A673 (cell line): Measurements from ENCODE around the gene ACTL10. TPM values are rescaled to one million over a fixed set of nuclear protein-coding genes. Genes with fewer than 3 reads are reported as not detected.

Experiments used
- BruUV-seq: library from RNA; stranded (reverse); fragments of 400-500 nt; replicated peaks from 2 replicates; lab custom pipeline; 2021; lab: Mats Ljungman, UMichigan
- CTCF ChIA-PET: fragments of 300-600 bp; sonication (Branson Sonifier 250); formaldehyde crosslinking; loops from one replicate; lab custom pipeline; 2022; ENCODE audit warnings: antibody characterized with exemption; lab: Charles Lee
- POLR2A ChIA-PET: fragments of 300-600 bp; sonication (Branson Sonifier 250); formaldehyde crosslinking; loops from one replicate; lab custom pipeline; 2022; ENCODE audit warnings: antibody characterized with exemption; ENCODE audit not compliant: low non-redundant PET; lab: Charles Lee
- DNase-seq: peaks from one replicate; pipeline ENCODE4 v3.0.0-alpha.2; 2015; ENCODE audit warnings: low spot score
- H3K27ac ChIP-seq: fragments of 200-600 bp; sonication (generic); 2 replicates; pipeline ENCODE4 v1.5.1; 2016; ENCODE audit warnings: mixed run types, low read depth, mild to moderate bottlenecking, mixed read lengths, antibody characterized with exemption, low read length; ENCODE audit not compliant: poor library complexity, severe bottlenecking
- H3K27me3 ChIP-seq: fragments of 200-600 bp; sonication (generic); replicated peaks from 2 replicates; pipeline ENCODE4 v1.6.1; 2017; ENCODE audit warnings: mixed run types, low read depth, mild to moderate bottlenecking, mixed read lengths, antibody characterized with exemption, low read length; ENCODE audit not compliant: insufficient read depth, poor library complexity
- H3K36me3 ChIP-seq: fragments of 200-600 bp; sonication (generic); 2 replicates; pipeline ENCODE4 v1.6.1; 2016; ENCODE audit warnings: mixed run types, mild to moderate bottlenecking, mixed read lengths, antibody characterized with exemption, low read length; ENCODE audit not compliant: insufficient read depth, poor library complexity, severe bottlenecking
- H3K4me1 ChIP-seq: fragments of 200-600 bp; sonication (generic); 2 replicates; pipeline ENCODE4 v1.6.1; 2017; ENCODE audit warnings: mixed run types, mild to moderate bottlenecking, mixed read lengths, antibody characterized with exemption, low read length; ENCODE audit not compliant: insufficient read depth, poor library complexity, severe bottlenecking
- H3K4me3 ChIP-seq: fragments of 200-600 bp; sonication (generic); 2 replicates; pipeline ENCODE4 v1.5.1; 2016; ENCODE audit warnings: low read depth, mixed run types, mild to moderate bottlenecking, mixed read lengths, low read length; ENCODE audit not compliant: poor library complexity, severe bottlenecking
- H3K9me3 ChIP-seq: fragments of 200-600 bp; sonication (generic); 2 replicates; pipeline ENCODE4 v1.6.1; 2016; ENCODE audit warnings: mixed run types, low read depth, mild to moderate bottlenecking, mixed read lengths, antibody characterized with exemption, low read length; ENCODE audit not compliant: poor library complexity, severe bottlenecking
- EZH2 ChIP-seq: fragments of 200-600 bp; sonication (generic); IDR thresholded peaks from 2 replicates; pipeline ENCODE4 v1.6.1; 2017; ENCODE audit warnings: borderline replicate concordance, low read depth, mild to moderate bottlenecking, mixed read lengths, antibody characterized with exemption, low read length; ENCODE audit not compliant: poor library complexity, severe bottlenecking
- intact Hi-C: fragments of 100-400 bp; cut with micrococcal nuclease; formaldehyde crosslinking; loops from one replicate; pipeline ENCODE4 v1.10.0; 2022; ENCODE audit not compliant: unreplicated experiment
- total RNA-seq: library from RNA; stranded (reverse); gene quantifications from 2 replicates; pipeline ENCODE4 v1.2.3, GENCODE V29; 2021
- TF ChIP-seq, protein P1 (sequence below): fragments of 300-800, 200-600 bp; sonication (generic); conservative IDR thresholded peaks from 2 replicates; pipeline ENCODE4 v1.5.1; 2017; ENCODE audit warnings: low read depth, mild to moderate bottlenecking, antibody characterized with exemption, low read length, moderate library complexity, mixed read lengths

The ACTL10 gene
- total RNA-seq, 1 experiment from 2014 or later, result 0.47 TPM

DNA sequence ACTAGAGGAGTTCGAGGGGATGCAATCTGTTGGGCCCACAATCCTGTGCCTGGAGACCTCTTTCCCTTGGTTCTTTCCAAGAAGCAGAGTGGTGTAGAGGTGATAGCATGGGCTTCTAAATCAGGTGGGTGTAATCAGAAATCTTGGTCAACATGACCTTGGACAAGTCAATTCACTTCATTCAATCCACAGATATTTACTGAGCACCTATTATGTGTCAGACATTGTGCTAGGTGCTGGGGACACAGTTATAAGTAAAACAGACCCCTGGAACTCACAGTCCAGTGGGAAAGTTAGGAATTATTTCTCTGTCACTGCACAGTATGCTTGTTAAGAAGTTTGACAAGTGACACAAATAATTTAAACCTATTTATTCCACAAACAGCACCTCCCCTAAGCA lies 22.8 kb downstream of the ACTL10 start:
- no peaks in the 10 kb centered on the region for H3K36me3 ChIP-seq
- peaks cover 13% of the 10 kb centered on the region for H3K4me1 ChIP-seq
- H3K4me3 ChIP-seq, result no peak overlapping the region
- CTCF ChIA-PET, result no interaction called here
- POLR2A ChIA-PET, result no interaction called here
- intact Hi-C loops, result no loop called here
- TF ChIP-seq, protein P1, sequence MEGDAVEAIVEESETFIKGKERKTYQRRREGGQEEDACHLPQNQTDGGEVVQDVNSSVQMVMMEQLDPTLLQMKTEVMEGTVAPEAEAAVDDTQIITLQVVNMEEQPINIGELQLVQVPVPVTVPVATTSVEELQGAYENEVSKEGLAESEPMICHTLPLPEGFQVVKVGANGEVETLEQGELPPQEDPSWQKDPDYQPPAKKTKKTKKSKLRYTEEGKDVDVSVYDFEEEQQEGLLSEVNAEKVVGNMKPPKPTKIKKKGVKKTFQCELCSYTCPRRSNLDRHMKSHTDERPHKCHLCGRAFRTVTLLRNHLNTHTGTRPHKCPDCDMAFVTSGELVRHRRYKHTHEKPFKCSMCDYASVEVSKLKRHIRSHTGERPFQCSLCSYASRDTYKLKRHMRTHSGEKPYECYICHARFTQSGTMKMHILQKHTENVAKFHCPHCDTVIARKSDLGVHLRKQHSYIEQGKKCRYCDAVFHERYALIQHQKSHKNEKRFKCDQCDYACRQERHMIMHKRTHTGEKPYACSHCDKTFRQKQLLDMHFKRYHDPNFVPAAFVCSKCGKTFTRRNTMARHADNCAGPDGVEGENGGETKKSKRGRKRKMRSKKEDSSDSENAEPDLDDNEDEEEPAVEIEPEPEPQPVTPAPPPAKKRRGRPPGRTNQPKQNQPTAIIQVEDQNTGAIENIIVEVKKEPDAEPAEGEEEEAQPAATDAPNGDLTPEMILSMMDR, result no peak
- no peak for TF ChIP-seq EZH2
- no peak for DNase-seq
- H3K27ac ChIP-seq, result no peak overlapping the region
- no peaks in the 10 kb centered on the region for H3K9me3 ChIP-seq
- H3K27me3 ChIP-seq, result no peaks in the 10 kb centered on the region
- no TSS peak for BruUV-seq

DNA sequence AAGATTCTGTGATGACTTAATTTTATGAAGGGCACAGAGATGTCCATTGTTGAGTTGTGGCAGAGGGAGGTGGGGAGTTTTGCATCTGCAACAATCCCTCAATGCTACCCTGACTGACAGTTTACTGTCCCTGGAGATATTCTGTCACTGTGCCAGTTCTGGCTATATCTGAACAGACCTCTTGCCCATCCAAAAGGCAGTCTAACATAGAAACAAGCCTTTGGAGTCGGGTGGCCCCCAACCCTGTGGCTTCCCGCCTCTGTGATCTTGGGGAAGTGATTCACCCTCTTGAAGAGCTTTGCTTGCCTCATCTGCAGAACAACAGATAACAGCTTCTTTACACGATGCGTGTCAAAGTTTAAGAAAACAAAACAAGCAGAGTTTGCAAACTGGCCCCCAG lies 23.2 kb downstream of the ACTL10 start:
- no peak for DNase-seq
- ChIA-PET POLR2A (no interaction called here), CTCF (no interaction called here)
- Histone ChIP-seq H3K4me1 (peaks cover 8% of the 10 kb centered on the region), H3K27me3 (no peaks in the 10 kb centered on the region), H3K36me3 (no peaks in the 10 kb centered on the region), H3K9me3 (no peaks in the 10 kb centered on the region), H3K27ac (no peak overlapping the region), H3K4me3 (no peak overlapping the region)
- no TSS peak for BruUV-seq
- intact Hi-C loops, result no loop called here
- no peak for TF ChIP-seq EZH2
- TF ChIP-seq, protein P1, result no peak

DNA sequence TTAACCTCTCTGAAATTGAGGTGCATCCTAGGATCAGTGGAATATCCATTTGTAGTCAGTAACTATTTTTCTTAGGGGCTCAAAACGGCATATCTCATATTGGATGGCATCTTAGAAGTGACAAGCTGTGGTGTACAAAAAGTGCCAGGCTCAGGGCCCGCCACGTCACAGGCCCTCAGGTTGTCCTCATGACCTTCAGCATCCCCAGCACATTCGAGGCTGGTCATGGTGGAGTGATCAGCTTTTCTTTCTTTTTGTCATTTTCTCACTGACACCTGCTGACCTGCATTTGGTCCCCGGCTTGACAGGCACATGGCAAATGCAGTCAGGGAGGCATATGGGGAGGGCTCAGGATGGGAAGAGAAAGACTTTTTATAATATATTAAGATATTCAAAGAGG lies 26.5 kb downstream of the ACTL10 start:
- Histone ChIP-seq H3K9me3 (no peaks in the 10 kb centered on the region), H3K4me1 (no peaks in the 10 kb centered on the region), H3K27me3 (no peaks in the 10 kb centered on the region), H3K4me3 (no peak overlapping the region), H3K36me3 (no peaks in the 10 kb centered on the region), H3K27ac (no peak overlapping the region)
- POLR2A ChIA-PET, result no interaction called here
- TF ChIP-seq, protein P1, result no peak
- no peak for TF ChIP-seq EZH2
- no TSS peak for BruUV-seq
- intact Hi-C loops, result no loop called here
- DNase-seq, result no peak
- CTCF ChIA-PET, result no interaction called here
